Heart right ventricle (tissue), 16 donors: ENCODE data around the gene E4F1. TPM values are rescaled to one million over a fixed set of nuclear protein-coding genes. Genes with fewer than 3 reads are reported as not detected.

Experiments
- ATAC-seq, 8 donors: fragments of 200-7000 bp; cut with Tn5 transposase; one replicate each; pipeline ENCODE4 v1.9.1; 2020; ENCODE audit warnings: mild to moderate bottlenecking in 8 of 8, moderate library complexity in 8 of 8, moderate number of reproducible peaks in 1 of 8
- DNase-seq, 2 donors: peaks; one replicate each; pipeline ENCODE4 v3.0.0-alpha.2; 2020
- H3K27ac ChIP-seq, 10 donors: fragments of 200-600 bp; sonication (generic) in 2 of 10; one replicate each; pipeline versions ENCODE4 v1.5.0 to v1.8.0; 2020 to 2022; ENCODE audit warnings: mild to moderate bottlenecking in 3 of 10
- H3K27me3 ChIP-seq, 7 donors: fragments of 200-600 bp; one replicate each; pipeline ENCODE4 v1.8.0; 2021 to 2022; ENCODE audit warnings: mild to moderate bottlenecking in 2 of 7
- H3K36me3 ChIP-seq, 9 donors: fragments of 200-600 bp; sonication (generic) in 1 of 9; one replicate each; pipeline versions ENCODE4 v1.5.0 to v1.8.0; 2020 to 2022; ENCODE audit warnings: mild to moderate bottlenecking in 2 of 9
- H3K4me1 ChIP-seq, 9 donors: fragments of 200-600 bp; sonication (generic) in 1 of 9; one replicate each; pipeline versions ENCODE4 v1.5.0 to v1.8.0; 2020 to 2022; ENCODE audit warnings: mild to moderate bottlenecking in 4 of 9
- H3K4me3 ChIP-seq, 10 donors: fragments of 200-600 bp; sonication (generic) in 2 of 10; one replicate each; pipeline versions ENCODE4 v1.5.0 to v1.8.0; 2020 to 2022; ENCODE audit warnings: mild to moderate bottlenecking in 7 of 10, moderate library complexity in 2 of 10
- H3K9me3 ChIP-seq, 11 donors: fragments of 200-600 bp in 10 of 11; sonication (generic) in 2 of 11; one replicate each; pipeline versions ENCODE4 v1.5.0 to v1.8.0; 2013 to 2022; ENCODE audit warnings: mild to moderate bottlenecking in 2 of 11, control low read depth in 1 of 11, moderate library complexity in 1 of 11
- WGBS, 2 donors: extraction: QIAGEN DNeasy Blood & Tissue Kit; methylation state at CpG; one replicate each; pipeline ENCODE4 v1.1.7; 2013; ENCODE audit warnings: inconsistent platforms in 1 of 2; 5-methylcytosine and 5-hydroxymethylcytosine counted together
- intact Hi-C, 10 donors: fragments of 100-400 bp; cut with DNase I; formaldehyde crosslinking; loops; one replicate each; pipeline versions ENCODE4 v1.11.1 to v1.14.2; 2022
- polyA plus RNA-seq, 2 donors: library from polyadenylated mRNA; stranded (reverse); fragments of 200-250 nt; gene quantifications; one replicate each; pipeline ENCODE4 v1.2.3, GENCODE V29; 2013
- total RNA-seq, 10 donors: library from RNA; stranded (reverse); fragmentation: NEBNext Ultra II Directional in 3 of 10; extraction: Animal tissue kit (Norgen Biotek cat#: 25700) in 3 of 10; gene quantifications; one replicate each; pipeline versions ENCODE4 v1.2.1 to v1.2.4, GENCODE V29; 2021 to 2023
- TF ChIP-seq, protein P1 (sequence below), 9 donors: fragments of 200-600 bp; sonication (generic) in 2 of 9; IDR thresholded peaks; one replicate each; pipeline versions ENCODE4 v1.5.0 to v1.8.0; 2021 to 2022; ENCODE audit warnings: antibody characterized with exemption in 9 of 9, mild to moderate bottlenecking in 5 of 9, moderate library complexity in 1 of 9
- donor health status: Arrhythmogenic right ventricular cardiomyopathy.
- donor health status: ischemic (EF 13 %, LVEDD 7.1; RV severe dilation, severe dysfunction).
- donor health status: healthy with polysubstance abuse.
- donor health status: DM: no; HTN: yes; CAD: no.
- donor health status: DM: no; HTN: no; CAD: no.
- donor health status: ischemic (EF 25% LVEDD 6.9; RV normal size, moderate dysfunction).
- donor health status: ischemic (EF 25% LVEDD 5.7; RV mildly dilated, moderate dysfunction).
- donor health status: healthy.
- donor health status: DM: yes; HTN: yes; CAD: no.
- donor health status: Ischemic cardiomyopathy.
- donor health status: ischemic (EF 35%, LVEDD 5.7; RV mildly dilated, moderate dysfunction).
- donor health status: nonischemic (EF 11% LVEDD 7.7; RV severe dilation, severe dysfunction).
- donor health status: DM: yes; HTN: yes; CAD: no.
- donor health status: PGD.
- donor health status: ischemic (EF 29% LVEDD 5.4; RV normal size, mild dysfunction).
- donor health status: nonischemic (EF 23%, LVEDD 6.1; RV moderate dilation, normal function).

Gene E4F1
- total and polyA plus RNA-seq, 12 donors: 8.4 to 34.8 (median 10.9) TPM

DNA sequence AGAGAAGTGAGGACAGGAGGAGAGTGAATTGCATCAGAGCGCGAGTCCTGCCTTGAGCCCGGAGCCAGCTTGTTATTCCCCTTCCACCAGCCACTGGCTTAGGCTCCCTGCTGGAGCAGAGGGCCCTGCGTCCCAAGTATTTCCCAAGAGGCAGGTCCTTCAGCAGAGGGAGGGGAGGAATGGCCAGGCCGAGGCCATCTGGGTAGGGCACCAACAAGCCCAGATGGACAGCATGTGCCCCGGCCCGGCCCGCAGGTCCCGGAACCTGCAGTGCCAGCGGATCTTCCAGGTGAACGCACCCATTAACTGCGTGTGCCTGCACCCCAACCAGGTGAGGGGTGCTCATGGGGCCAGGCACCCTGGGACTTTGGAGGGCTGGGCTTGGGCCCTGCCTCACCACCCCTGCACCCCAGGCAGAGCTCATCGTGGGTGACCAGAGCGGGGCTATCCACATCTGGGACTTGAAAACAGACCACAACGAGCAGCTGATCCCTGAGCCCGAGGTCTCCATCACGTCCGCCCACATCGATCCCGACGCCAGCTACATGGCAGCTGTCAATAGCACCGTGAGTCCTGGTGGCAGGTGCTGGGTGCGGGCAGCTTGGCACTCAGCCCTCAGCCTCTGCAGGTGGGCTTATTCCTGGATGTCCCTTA lies 16.5 kb upstream of the E4F1 start:
- Histone ChIP-seq H3K27ac (no peak overlapping the region), H3K27me3 (no peaks in the 10 kb centered on the region), H3K4me3 (peak overlapping the region in 1 of 10 donors; percentile 84), H3K36me3 (peaks cover 0 to 39% (median 18%) of the 10 kb centered on the region in 9 donors), H3K9me3 (no peaks in the 10 kb centered on the region), H3K4me1 (peaks cover 9 to 44% (median 25%) of the 10 kb centered on the region in 9 donors)
- 91 to 92% methylated on average over 23 of the region's 23 CpGs for WGBS, 2 donors
- TF ChIP-seq, protein P1, sequence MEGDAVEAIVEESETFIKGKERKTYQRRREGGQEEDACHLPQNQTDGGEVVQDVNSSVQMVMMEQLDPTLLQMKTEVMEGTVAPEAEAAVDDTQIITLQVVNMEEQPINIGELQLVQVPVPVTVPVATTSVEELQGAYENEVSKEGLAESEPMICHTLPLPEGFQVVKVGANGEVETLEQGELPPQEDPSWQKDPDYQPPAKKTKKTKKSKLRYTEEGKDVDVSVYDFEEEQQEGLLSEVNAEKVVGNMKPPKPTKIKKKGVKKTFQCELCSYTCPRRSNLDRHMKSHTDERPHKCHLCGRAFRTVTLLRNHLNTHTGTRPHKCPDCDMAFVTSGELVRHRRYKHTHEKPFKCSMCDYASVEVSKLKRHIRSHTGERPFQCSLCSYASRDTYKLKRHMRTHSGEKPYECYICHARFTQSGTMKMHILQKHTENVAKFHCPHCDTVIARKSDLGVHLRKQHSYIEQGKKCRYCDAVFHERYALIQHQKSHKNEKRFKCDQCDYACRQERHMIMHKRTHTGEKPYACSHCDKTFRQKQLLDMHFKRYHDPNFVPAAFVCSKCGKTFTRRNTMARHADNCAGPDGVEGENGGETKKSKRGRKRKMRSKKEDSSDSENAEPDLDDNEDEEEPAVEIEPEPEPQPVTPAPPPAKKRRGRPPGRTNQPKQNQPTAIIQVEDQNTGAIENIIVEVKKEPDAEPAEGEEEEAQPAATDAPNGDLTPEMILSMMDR (IDR thresholded peaks at IDR 0.05): no peak
- DNase-seq (no peak), ATAC-seq (no peak)
- intact Hi-C loops: loop anchor here in 1 of 10 donors (5.0 kb wide), 1 partner anchor 50 kb away; the partner anchor contains the start of gene TRAF7

DNA sequence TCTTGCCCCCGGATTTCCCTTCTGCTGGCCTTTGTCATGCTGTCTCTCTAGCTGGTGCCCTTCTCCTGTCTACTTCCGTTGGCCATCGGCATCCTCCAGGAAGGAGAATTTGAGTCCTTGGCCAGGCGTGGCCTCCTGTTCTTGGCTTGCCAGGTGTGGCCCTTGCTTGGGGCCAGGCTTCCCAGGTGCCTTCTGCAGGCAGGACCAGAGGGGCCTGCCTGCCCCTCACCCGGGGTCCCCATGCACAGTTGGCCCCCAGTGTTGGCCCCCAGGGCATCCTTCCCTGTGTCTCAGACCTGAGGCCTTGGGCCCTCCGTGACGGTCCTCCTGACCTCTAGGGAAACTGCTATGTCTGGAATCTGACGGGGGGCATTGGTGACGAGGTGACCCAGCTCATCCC lies 15.5 kb upstream of the E4F1 start:
- WGBS, 2 donors: 90% methylated on average over 9 of the region's 9 CpGs
- H3K27me3 ChIP-seq: no peaks in the 10 kb centered on the region
- no peaks in the 10 kb centered on the region for H3K9me3 ChIP-seq
- peaks cover 0 to 39% (median 18%) of the 10 kb centered on the region in 9 donors for H3K36me3 ChIP-seq
- ATAC-seq: no peak
- no peak overlapping the region for H3K4me3 ChIP-seq
- intact Hi-C loops: loop anchor here in 1 of 10 donors (5.0 kb wide), 1 partner anchor 51 kb away; the partner anchor contains the start of gene TRAF7
- peaks cover 17 to 53% (median 34%) of the 10 kb centered on the region in 9 donors for H3K4me1 ChIP-seq
- no peak overlapping the region for H3K27ac ChIP-seq
- TF ChIP-seq, protein P1 (IDR thresholded peaks at IDR 0.05): no peak
- no peak for DNase-seq

DNA sequence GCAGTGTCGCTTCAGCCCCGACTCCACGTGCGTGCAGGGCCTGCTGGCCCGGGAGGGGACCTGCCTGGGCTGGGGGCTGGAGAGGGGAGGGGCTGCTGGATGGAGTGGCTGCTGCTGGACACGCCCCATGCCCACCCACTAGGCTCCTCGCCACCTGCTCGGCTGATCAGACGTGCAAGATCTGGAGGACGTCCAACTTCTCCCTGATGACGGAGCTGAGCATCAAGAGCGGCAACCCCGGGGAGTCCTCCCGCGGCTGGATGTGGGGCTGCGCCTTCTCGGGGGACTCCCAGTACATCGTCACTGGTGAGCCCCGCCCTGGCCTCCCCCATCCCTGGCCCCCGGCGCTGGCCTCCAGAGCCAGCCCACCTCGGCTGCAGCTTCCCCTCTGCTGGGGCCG lies 15.1 kb upstream of the E4F1 start:
- WGBS, 2 donors: 69 to 72% methylated on average over 23 of the region's 23 CpGs
- intact Hi-C loops: loop anchor here in 1 of 10 donors (5.0 kb wide), 1 partner anchor 51 kb away; the partner anchor contains the start of gene TRAF7
- DNase-seq: no peak

DNA sequence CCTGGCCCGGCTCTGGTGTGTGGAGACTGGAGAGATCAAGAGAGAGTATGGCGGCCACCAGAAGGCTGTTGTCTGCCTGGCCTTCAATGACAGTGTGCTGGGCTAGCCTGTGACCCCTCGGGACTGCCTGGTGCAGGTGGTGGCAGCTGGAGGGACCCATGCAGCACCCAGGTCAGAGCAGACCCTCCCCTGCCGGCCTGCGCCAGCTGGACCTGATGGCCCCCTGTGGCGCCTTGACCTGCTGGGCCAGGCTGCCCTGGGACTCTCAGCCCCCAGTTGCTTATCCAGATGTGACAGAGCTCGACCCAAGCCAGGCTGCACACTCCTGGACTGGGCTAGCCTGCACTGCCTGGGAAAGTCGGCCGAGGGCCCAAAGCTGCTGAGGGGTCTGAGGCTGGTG lies 14.6 kb upstream of the E4F1 start:
- Histone ChIP-seq H3K36me3 (peaks cover 0 to 39% (median 18%) of the 10 kb centered on the region in 9 donors), H3K27ac (no peak overlapping the region), H3K4me3 (no peak overlapping the region), H3K4me1 (peaks cover 26 to 62% (median 43%) of the 10 kb centered on the region in 9 donors), H3K27me3 (no peaks in the 10 kb centered on the region), H3K9me3 (no peaks in the 10 kb centered on the region)
- 93 to 95% methylated on average over 9 of the region's 9 CpGs for WGBS, 2 donors
- TF ChIP-seq, protein P1 (IDR thresholded peaks at IDR 0.05): no peak
- DNase-seq: no peak
- intact Hi-C loops: loop anchor here in 1 of 10 donors (5.0 kb wide), 1 partner anchor 51 kb away; the partner anchor contains the start of gene TRAF7
- ATAC-seq: no peak

More for the DNA sequence above, 15.1 kb upstream of the E4F1 start:
- Histone ChIP-seq H3K9me3 (no peaks in the 10 kb centered on the region), H3K27ac (no peak overlapping the region), H3K27me3 (no peaks in the 10 kb centered on the region), H3K4me3 (no peak overlapping the region), H3K4me1 (peaks cover 21 to 58% (median 39%) of the 10 kb centered on the region in 9 donors), H3K36me3 (peaks cover 0 to 39% (median 18%) of the 10 kb centered on the region in 9 donors)
- ATAC-seq: no peak
- TF ChIP-seq, protein P1 (IDR thresholded peaks at IDR 0.05): no peak
